MM.1S (cell line): ENCODE data around the gene EVA1A.

Source experiments
- CTCF ChIP-seq: fragments of 300-600 bp; sonication (generic); IDR thresholded peaks from 2 replicates; pipeline ENCODE4 v1.5.1; 2016; ENCODE audit warnings: antibody characterized with exemption, low read length, mixed read lengths
- EZH2 ChIP-seq: fragments of 300-600 bp; sonication (generic); optimal IDR thresholded peaks from 2 replicates; pipeline ENCODE3; 2017; ENCODE audit warnings: low read depth, mild to moderate bottlenecking, antibody characterized with exemption, low read length, mixed read lengths

GRCh38 chr2:75505012-75505411 lies 55.7 kb downstream of the EVA1A start:
- TF ChIP-seq CTCF (no peak), EZH2 (no peak)
